Measurements from ENCODE around the gene ZNF544. TPM values are rescaled to one million over a fixed set of nuclear protein-coding genes. Genes with fewer than 3 reads are reported as not detected.
A peak's percentile ranks its signal among the peaks of the same experiment; 100 is the strongest.
"Not testable (repeated sequence)": the region's sequence is repeated elsewhere in the genome, so short reads cannot be mapped to it uniquely, and the experiment has no call there.

Gene ZNF544
- total RNA-seq, 1 donor from 2014 or later: 55.8 TPM

DNA sequence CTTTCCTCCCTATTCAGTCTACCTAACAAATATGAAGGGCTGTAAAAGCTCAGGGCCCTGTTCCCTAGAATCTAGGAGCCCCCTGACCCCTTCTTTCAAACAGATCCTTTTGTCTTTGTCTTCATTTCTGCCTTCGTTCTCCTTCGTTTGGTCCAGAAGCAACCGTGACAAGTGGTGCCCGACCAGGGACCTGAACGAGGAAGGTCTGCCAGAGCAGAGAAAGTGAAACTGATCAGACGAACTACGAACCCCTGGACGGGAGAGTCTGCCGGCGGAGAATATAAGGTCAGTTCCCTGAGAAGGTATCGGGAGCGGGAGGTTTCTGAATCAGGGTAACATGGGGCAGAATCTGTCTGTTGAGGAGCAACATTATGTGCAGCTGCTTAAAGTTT lies 77.2 kb downstream of the ZNF544 start:
- Histone ChIP-seq H3K27me3 (ENCODE audit: control insufficient read depth, insufficient read depth, low read length) (no peaks in the 10 kb centered on the region), H3K36me3 (ENCODE audit: control insufficient read depth, insufficient read depth, low read length) (no peaks in the 10 kb centered on the region), H3K4me3 (ENCODE audit: low read depth, low read length) (peak overlapping the region; percentile 97)
- no peak for FAIRE-seq
- TF ChIP-seq, protein P1, sequence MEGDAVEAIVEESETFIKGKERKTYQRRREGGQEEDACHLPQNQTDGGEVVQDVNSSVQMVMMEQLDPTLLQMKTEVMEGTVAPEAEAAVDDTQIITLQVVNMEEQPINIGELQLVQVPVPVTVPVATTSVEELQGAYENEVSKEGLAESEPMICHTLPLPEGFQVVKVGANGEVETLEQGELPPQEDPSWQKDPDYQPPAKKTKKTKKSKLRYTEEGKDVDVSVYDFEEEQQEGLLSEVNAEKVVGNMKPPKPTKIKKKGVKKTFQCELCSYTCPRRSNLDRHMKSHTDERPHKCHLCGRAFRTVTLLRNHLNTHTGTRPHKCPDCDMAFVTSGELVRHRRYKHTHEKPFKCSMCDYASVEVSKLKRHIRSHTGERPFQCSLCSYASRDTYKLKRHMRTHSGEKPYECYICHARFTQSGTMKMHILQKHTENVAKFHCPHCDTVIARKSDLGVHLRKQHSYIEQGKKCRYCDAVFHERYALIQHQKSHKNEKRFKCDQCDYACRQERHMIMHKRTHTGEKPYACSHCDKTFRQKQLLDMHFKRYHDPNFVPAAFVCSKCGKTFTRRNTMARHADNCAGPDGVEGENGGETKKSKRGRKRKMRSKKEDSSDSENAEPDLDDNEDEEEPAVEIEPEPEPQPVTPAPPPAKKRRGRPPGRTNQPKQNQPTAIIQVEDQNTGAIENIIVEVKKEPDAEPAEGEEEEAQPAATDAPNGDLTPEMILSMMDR (IDR thresholded peaks at IDR 0.05; ENCODE audit: insufficient read depth, low read length, severe bottlenecking): no peak
- DNase-seq (ENCODE audit: low read depth): no peak

DNA sequence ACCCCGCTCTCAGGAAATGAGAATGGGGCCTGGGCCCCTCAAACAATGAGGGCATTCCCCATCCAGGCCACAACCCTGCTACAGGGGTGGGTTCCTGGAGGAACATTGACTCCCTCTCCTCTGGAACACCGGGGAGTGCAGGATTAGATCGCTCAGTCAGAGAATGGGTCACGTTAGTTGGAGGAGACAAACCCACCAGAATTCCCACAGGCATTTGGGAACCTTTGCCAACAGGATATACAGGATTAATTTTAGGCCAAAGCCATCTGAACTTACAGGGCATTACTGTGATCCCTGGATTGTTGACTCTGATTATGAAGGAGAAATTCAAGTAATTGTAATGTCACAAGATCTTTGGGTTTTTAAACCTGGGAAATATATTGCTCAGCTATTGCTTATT lies 79.0 kb downstream of the ZNF544 start:
- TF ChIP-seq, protein P1 (IDR thresholded peaks at IDR 0.05; ENCODE audit: insufficient read depth, low read length, severe bottlenecking): no peak
- no peaks in the 10 kb centered on the region for H3K27me3 ChIP-seq (ENCODE audit: control insufficient read depth, insufficient read depth, low read length)
- peaks cover 7% of the 10 kb centered on the region for H3K36me3 ChIP-seq (ENCODE audit: control insufficient read depth, insufficient read depth, low read length)
- no peak overlapping the region for H3K4me3 ChIP-seq (ENCODE audit: low read depth, low read length)
- FAIRE-seq (no peak), DNase-seq (ENCODE audit: low read depth) (no peak)

DNA sequence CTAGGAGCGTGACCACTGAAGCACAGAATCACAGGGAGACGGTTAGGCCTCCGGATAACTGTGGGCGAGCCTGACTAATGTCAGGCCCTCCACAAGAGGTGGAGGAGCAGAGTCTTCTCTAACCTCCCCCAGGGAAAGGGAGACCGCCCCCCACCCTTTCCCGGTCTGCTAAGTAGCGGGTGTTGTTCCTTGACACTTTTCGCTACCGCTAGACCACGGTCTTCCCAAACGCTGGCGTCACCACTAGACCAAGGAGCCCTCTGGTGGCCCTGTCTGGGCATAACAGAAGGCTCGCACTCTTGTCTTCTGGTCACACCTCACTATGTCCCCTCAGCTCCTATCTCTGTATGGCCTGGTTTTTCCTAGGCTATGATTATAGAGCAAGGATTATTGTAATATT lies 82.0 kb downstream of the ZNF544 start:
- TF ChIP-seq, protein P1 (IDR thresholded peaks at IDR 0.05; ENCODE audit: insufficient read depth, low read length, severe bottlenecking): peak; percentile 5
- H3K36me3 ChIP-seq (ENCODE audit: control insufficient read depth, insufficient read depth, low read length): peaks cover 15% of the 10 kb centered on the region
- H3K4me3 ChIP-seq (ENCODE audit: low read depth, low read length); H3K27me3 ChIP-seq (ENCODE audit: control insufficient read depth, insufficient read depth, low read length); FAIRE-seq; DNase-seq (ENCODE audit: low read depth): not testable (repeated sequence)

DNA sequence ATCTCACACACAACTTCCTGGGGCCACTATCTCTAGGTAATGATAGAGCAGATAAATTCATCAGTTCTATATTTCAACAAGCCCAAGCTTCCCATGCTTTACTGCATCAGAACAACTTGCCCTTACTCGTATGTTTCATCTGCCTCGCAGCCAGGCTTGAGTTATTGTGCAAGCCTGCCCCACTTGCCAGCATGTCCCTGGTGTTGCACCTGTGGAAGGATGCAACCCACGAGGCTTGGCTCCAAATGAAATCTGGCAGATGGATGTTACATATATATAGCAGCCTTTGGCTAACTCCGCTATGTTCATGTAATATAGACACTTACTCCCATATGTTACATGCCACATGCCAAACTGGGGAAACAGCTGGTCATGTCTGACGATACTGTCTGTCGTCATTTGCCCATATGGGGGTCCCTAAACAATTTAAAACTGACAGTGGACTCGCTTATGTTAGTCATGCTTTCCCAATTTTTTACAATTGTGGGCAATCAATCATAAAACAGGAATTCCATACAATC lies 82.7 kb downstream of the ZNF544 start:
- no peak for DNase-seq (ENCODE audit: low read depth)
- H3K27me3 ChIP-seq (ENCODE audit: control insufficient read depth, insufficient read depth, low read length): no peaks in the 10 kb centered on the region
- peaks cover 18% of the 10 kb centered on the region for H3K36me3 ChIP-seq (ENCODE audit: control insufficient read depth, insufficient read depth, low read length)
- no peak overlapping the region for H3K4me3 ChIP-seq (ENCODE audit: low read depth, low read length)
- TF ChIP-seq, protein P1 (IDR thresholded peaks at IDR 0.05; ENCODE audit: insufficient read depth, low read length, severe bottlenecking): no peak
- peak; percentile 13 for FAIRE-seq

Other genes with a start within 250 kb of the ZNF544 start
- gene ZNF606, start 226.1 kb upstream of the ZNF544 start, total RNA-seq: 9.2 and 12.8 TPM in 2 replicates
- gene ZSCAN1, start 194.9 kb upstream of the ZNF544 start, total RNA-seq: under 0.01 TPM in 1 of 2 replicates, not detected in the other
- 1.6 and 3.7 TPM in 2 replicates for gene ZNF135, start 169.6 kb upstream of the ZNF544 start, total RNA-seq
- 16.6 and 40.8 TPM in 2 replicates for gene ZSCAN18, start 130.7 kb upstream of the ZNF544 start, total RNA-seq
- 14.1 and 14.5 TPM in 2 replicates for gene ZNF329, start 78.1 kb upstream of the ZNF544 start, total RNA-seq
- 28.2 and 36.5 TPM in 2 replicates for gene ZNF274, start 45.9 kb upstream of the ZNF544 start, total RNA-seq
- 2.3 and 2.4 TPM in 2 replicates for gene ZNF8, start 50.0 kb downstream of the ZNF544 start, total RNA-seq
- 50.7 and 59.2 TPM in 2 replicates for gene ERVK3-1, start 76.5 kb downstream of the ZNF544 start, total RNA-seq
- gene ZSCAN22, start 98.1 kb downstream of the ZNF544 start, total RNA-seq: 1.8 and 2.2 TPM in 2 replicates
- gene A1BG, start 124.6 kb downstream of the ZNF544 start, total RNA-seq: 2.1 and 4.7 TPM in 2 replicates
- 0.53 and 2.2 TPM in 2 replicates for gene ZNF497, start 133.8 kb downstream of the ZNF544 start, total RNA-seq
- 2.4 and 2.6 TPM in 2 replicates for gene ZNF837, start 152.1 kb downstream of the ZNF544 start, total RNA-seq
- 3,518 and 4,823 TPM in 2 replicates for gene RPS5, start 158.4 kb downstream of the ZNF544 start, total RNA-seq
- gene RNF225, start 166.7 kb downstream of the ZNF544 start, total RNA-seq: 0.79 and 1.9 TPM in 2 replicates
- gene ZNF584, start 179.7 kb downstream of the ZNF544 start, total RNA-seq: 8.2 and 9.7 TPM in 2 replicates
- 5.5 and 5.8 TPM in 2 replicates for gene ZNF132, start 211.2 kb downstream of the ZNF544 start, total RNA-seq
- gene ZNF324B, start 222.7 kb downstream of the ZNF544 start, total RNA-seq: 8.8 and 10.8 TPM in 2 replicates
- 9.7 and 10.5 TPM in 2 replicates for gene ZNF324, start 238.2 kb downstream of the ZNF544 start, total RNA-seq
- 2.4 and 3.7 TPM in 2 replicates for gene ZNF446, start 247.4 kb downstream of the ZNF544 start, total RNA-seq